Liver (tissue), 9 donors: ENCODE results near the gene USP37. TPM values are rescaled to one million over a fixed set of nuclear protein-coding genes. Genes with fewer than 3 reads are reported as not detected.
A peak's percentile ranks its signal among the peaks of the same experiment; 100 is the strongest.

Source experiments
- DNase-seq: peaks from one replicate; pipeline ENCODE4 v3.0.0-alpha.2; 2017; ENCODE audit warnings: low spot score
- H3K27ac ChIP-seq, 2 donors: one replicate each; pipeline ENCODE4 v1.7.0; 2013; ENCODE audit warnings: inconsistent platforms in 2 of 2, low read length in 2 of 2, control low read depth in 1 of 2, low read depth in 1 of 2, mild to moderate bottlenecking in 1 of 2
- H3K27me3 ChIP-seq, 4 donors: one replicate each; pipeline versions ENCODE4 v1.6.1 to v1.7.0; 2013; ENCODE audit warnings: low read length in 3 of 4, inconsistent platforms in 1 of 4, mild to moderate bottlenecking in 1 of 4, moderate library complexity in 1 of 4; ENCODE audit not compliant: control insufficient read depth in 4 of 4, insufficient read depth in 4 of 4
- H3K36me3 ChIP-seq, 4 donors: one replicate each; pipeline versions ENCODE4 v1.6.1 to v1.7.0; 2013; ENCODE audit warnings: low read length in 3 of 4, mild to moderate bottlenecking in 3 of 4, low read depth in 1 of 4, moderate library complexity in 1 of 4; ENCODE audit not compliant: control insufficient read depth in 4 of 4, insufficient read depth in 3 of 4
- H3K4me1 ChIP-seq, 4 donors: one replicate each; pipeline versions ENCODE4 v1.6.1 to v1.7.0; 2013; ENCODE audit warnings: low read length in 3 of 4, mild to moderate bottlenecking in 3 of 4, moderate library complexity in 1 of 4; ENCODE audit not compliant: control insufficient read depth in 4 of 4, insufficient read depth in 4 of 4
- H3K4me3 ChIP-seq, 3 donors: one replicate each; pipeline versions ENCODE4 v1.6.1 to v1.7.0; 2013; ENCODE audit warnings: low read length in 3 of 3, control low read depth in 1 of 3, low read depth in 1 of 3, mild to moderate bottlenecking in 1 of 3
- H3K9ac ChIP-seq, 2 donors: one replicate each; pipeline ENCODE4 v1.7.0; 2013; ENCODE audit warnings: low read length in 2 of 2, mild to moderate bottlenecking in 2 of 2, moderate library complexity in 2 of 2, control low read depth in 1 of 2, low read depth in 1 of 2
- H3K9me3 ChIP-seq, 4 donors: one replicate each; pipeline versions ENCODE4 v1.6.1 to v1.7.0; 2013; ENCODE audit warnings: low read length in 3 of 4; ENCODE audit not compliant: control insufficient read depth in 4 of 4
- CTCF ChIP-seq: fragments of 150-350 bp; IDR thresholded peaks from 2 replicates; pipeline ENCODE4 v1.5.1; 2017; ENCODE audit warnings: improper control_type of control experiment, low read depth, low read length; ENCODE audit not compliant: missing input control
- EGR1 ChIP-seq, 2 donors: IDR thresholded peaks; 2 replicates each; pipeline ENCODE4 v1.6.1; 2016 to 2018; ENCODE audit warnings: antibody characterized with exemption in 2 of 2, low read depth in 2 of 2
- FOXA2 ChIP-seq: IDR thresholded peaks from 2 replicates; pipeline ENCODE4 v1.6.1; 2016; ENCODE audit warnings: antibody characterized with exemption
- GABPA ChIP-seq, 2 donors: IDR thresholded peaks in 1 of 2; conservative IDR thresholded peaks in 1 of 2; 2 replicates each; pipeline ENCODE4 v1.6.1; 2016; ENCODE audit warnings: antibody characterized with exemption in 2 of 2, mild to moderate bottlenecking in 1 of 2, moderate library complexity in 1 of 2
- HNF4G ChIP-seq: IDR thresholded peaks from 2 replicates; pipeline ENCODE4 v1.6.1; 2016; ENCODE audit warnings: antibody characterized with exemption
- JUND ChIP-seq, 2 donors: IDR thresholded peaks; 2 replicates each; pipeline ENCODE4 v1.6.1; 2016; ENCODE audit warnings: antibody characterized with exemption in 2 of 2
- MAX ChIP-seq: IDR thresholded peaks from 2 replicates; pipeline ENCODE4 v1.6.1; 2016; ENCODE audit warnings: antibody characterized with exemption
- NR2F2 ChIP-seq: IDR thresholded peaks from 2 replicates; pipeline ENCODE4 v1.6.1; 2016; ENCODE audit warnings: antibody characterized with exemption
- RAD21 ChIP-seq, 2 donors: IDR thresholded peaks; 2 replicates each; pipeline ENCODE4 v1.6.1; 2016; ENCODE audit warnings: antibody characterized with exemption in 2 of 2, mild to moderate bottlenecking in 2 of 2
- RXRA ChIP-seq, 2 donors: IDR thresholded peaks; 2 replicates each; pipeline ENCODE4 v1.6.1; 2017 to 2018; ENCODE audit warnings: antibody characterized with exemption in 2 of 2, mild to moderate bottlenecking in 1 of 2
- SP1 ChIP-seq: IDR thresholded peaks from 2 replicates; pipeline ENCODE4 v1.6.1; 2018; ENCODE audit warnings: antibody characterized with exemption, mild to moderate bottlenecking
- TAF1 ChIP-seq: conservative IDR thresholded peaks from 2 replicates; pipeline ENCODE4 v1.6.1; 2016; ENCODE audit warnings: antibody characterized with exemption, mild to moderate bottlenecking
- YY1 ChIP-seq: IDR thresholded peaks from 2 replicates; pipeline ENCODE4 v1.6.1; 2016; ENCODE audit warnings: antibody characterized with exemption, mild to moderate bottlenecking
- WGBS: extraction: QIAGEN DNeasy Blood & Tissue Kit; methylation state at CpG from one replicate; pipeline ENCODE4 v1.1.7; 2013; 5-methylcytosine and 5-hydroxymethylcytosine counted together
- polyA plus RNA-seq, 2 donors: library from polyadenylated mRNA; stranded (reverse) in 1 of 2; unstranded in 1 of 2; fragments of 200-250 nt in 1 of 2; fragments of >200 nt in 1 of 2; fragmentation: Nextera tagmentation in 1 of 2; extraction: Ambion mirVana in 1 of 2; gene quantifications; one replicate each; pipeline versions ENCODE4 v1.2.1 to v1.2.3, GENCODE V29; 2013 to 2015
- total RNA-seq, 2 donors: library from RNA; depleted of rRNA; stranded (reverse); fragments of >200 nt; gene quantifications; one replicate each; pipeline ENCODE4 v1.2.3, GENCODE V29; 2014
- TF ChIP-seq, protein P1 (sequence below): IDR thresholded peaks from 2 replicates; pipeline ENCODE4 v1.6.1; 2016; ENCODE audit warnings: antibody characterized with exemption
- TF ChIP-seq, protein P2 (sequence below): IDR thresholded peaks from 2 replicates; pipeline ENCODE4 v1.6.1; 2016; ENCODE audit warnings: antibody characterized with exemption
- donor health status: healthy.
- donor health status: healthy.
- donor health status: healthy.
- donor health status: healthy.
- donor health status: healthy.

USP37 gene
- total and polyA plus RNA-seq, 4 donors: 1.4 to 10.9 (median 4.7) TPM

GRCh38 chr2:218446547-218446946 is 121.6 kb downstream of the USP37 start:
- Histone ChIP-seq H3K9ac (no peak overlapping the region), H3K4me1 (peaks cover 10 to 30% (median 12%) of the 10 kb centered on the region in 4 donors), H3K27me3 (no peaks in the 10 kb centered on the region), H3K27ac (no peak overlapping the region), H3K36me3 (peaks cover 4 to 44% (median 25%) of the 10 kb centered on the region in 4 donors), H3K4me3 (no peak overlapping the region), H3K9me3 (no peaks in the 10 kb centered on the region)
- WGBS: 95% methylated on average over 6 of the region's 6 CpGs
- TF ChIP-seq NR2F2 (no peak), RXRA (IDR thresholded peaks at IDR 0.05) (no peak), JUND (IDR thresholded peaks at IDR 0.05) (no peak), GABPA (IDR thresholded peaks at IDR 0.05 in 1 of 2, conservative IDR thresholded peaks at IDR 0.05 in 1 of 2) (no peak), YY1 (no peak), CTCF (no peak), TAF1 (no peak), MAX (no peak), FOXA2 (no peak), SP1 (no peak), EGR1 (IDR thresholded peaks at IDR 0.05; ENCODE audit: low read depth in 2 of 2) (no peak), HNF4G (no peak)
- TF ChIP-seq, protein P1, sequence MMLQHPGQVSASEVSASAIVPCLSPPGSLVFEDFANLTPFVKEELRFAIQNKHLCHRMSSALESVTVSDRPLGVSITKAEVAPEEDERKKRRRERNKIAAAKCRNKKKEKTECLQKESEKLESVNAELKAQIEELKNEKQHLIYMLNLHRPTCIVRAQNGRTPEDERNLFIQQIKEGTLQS: no peak
- TF ChIP-seq, protein P2, sequence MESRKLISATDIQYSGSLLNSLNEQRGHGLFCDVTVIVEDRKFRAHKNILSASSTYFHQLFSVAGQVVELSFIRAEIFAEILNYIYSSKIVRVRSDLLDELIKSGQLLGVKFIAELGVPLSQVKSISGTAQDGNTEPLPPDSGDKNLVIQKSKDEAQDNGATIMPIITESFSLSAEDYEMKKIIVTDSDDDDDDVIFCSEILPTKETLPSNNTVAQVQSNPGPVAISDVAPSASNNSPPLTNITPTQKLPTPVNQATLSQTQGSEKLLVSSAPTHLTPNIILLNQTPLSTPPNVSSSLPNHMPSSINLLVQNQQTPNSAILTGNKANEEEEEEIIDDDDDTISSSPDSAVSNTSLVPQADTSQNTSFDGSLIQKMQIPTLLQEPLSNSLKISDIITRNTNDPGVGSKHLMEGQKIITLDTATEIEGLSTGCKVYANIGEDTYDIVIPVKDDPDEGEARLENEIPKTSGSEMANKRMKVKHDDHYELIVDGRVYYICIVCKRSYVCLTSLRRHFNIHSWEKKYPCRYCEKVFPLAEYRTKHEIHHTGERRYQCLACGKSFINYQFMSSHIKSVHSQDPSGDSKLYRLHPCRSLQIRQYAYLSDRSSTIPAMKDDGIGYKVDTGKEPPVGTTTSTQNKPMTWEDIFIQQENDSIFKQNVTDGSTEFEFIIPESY: no peak
- DNase-seq: no peak

- no peak for TF ChIP-seq YY1
- TF ChIP-seq EGR1 (IDR thresholded peaks at IDR 0.05; ENCODE audit: low read depth in 2 of 2): no peak
- no peak for TF ChIP-seq CTCF
- no peak for TF ChIP-seq SP1
- no peak for TF ChIP-seq GABPA (IDR thresholded peaks at IDR 0.05 in 1 of 2, conservative IDR thresholded peaks at IDR 0.05 in 1 of 2)
- TF ChIP-seq RAD21 (IDR thresholded peaks at IDR 0.05): no peak
- Histone ChIP-seq H3K9ac (no peak overlapping the region), H3K27me3 (no peaks in the 10 kb centered on the region), H3K4me3 (no peak overlapping the region), H3K36me3 (peaks cover 4 to 47% (median 27%) of the 10 kb centered on the region in 4 donors), H3K9me3 (no peaks in the 10 kb centered on the region), H3K27ac (peak overlapping the region; percentile 38 to 43), H3K4me1 (peaks cover 10 to 30% (median 12%) of the 10 kb centered on the region in 4 donors)
- no peak for DNase-seq
Measured at GRCh38 chr2:218445602-218446001, 122.5 kb downstream of the USP37 start.
